Umbilical cord (tissue), 2 donors: Measurements from ENCODE around the gene SMAD6. TPM values are rescaled to one million over a fixed set of nuclear protein-coding genes. Genes with fewer than 3 reads are reported as not detected.

ENCODE experiments used
- DNase-seq: peaks from one replicate; pipeline ENCODE4 v3.0.0-alpha.2; 2015; ENCODE audit warnings: low spot score
- total RNA-seq: library from RNA; depleted of rRNA; stranded (reverse); fragments of >200 nt; gene quantifications from one replicate; pipeline ENCODE4 v1.2.3, GENCODE V29; 2014; ENCODE audit warnings: low replicate concordance; ENCODE audit not compliant: insufficient read depth

The SMAD6 gene
- total RNA-seq, 1 donor from 2014 or later = 45.5 TPM

DNA sequence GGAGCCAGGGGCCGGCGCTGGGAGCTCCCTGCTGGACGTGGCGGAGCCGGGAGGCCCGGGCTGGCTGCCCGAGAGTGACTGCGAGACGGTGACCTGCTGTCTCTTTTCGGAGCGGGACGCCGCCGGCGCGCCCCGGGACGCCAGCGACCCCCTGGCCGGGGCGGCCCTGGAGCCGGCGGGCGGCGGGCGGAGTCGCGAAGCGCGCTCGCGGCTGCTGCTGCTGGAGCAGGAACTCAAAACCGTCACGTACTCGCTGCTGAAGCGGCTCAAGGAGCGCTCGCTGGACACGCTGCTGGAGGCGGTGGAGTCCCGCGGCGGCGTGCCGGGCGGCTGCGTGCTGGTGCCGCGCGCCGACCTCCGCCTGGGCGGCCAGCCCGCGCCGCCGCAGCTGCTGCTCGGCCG is 1.5 kb downstream of the SMAD6 start:
- no peak for DNase-seq

DNA sequence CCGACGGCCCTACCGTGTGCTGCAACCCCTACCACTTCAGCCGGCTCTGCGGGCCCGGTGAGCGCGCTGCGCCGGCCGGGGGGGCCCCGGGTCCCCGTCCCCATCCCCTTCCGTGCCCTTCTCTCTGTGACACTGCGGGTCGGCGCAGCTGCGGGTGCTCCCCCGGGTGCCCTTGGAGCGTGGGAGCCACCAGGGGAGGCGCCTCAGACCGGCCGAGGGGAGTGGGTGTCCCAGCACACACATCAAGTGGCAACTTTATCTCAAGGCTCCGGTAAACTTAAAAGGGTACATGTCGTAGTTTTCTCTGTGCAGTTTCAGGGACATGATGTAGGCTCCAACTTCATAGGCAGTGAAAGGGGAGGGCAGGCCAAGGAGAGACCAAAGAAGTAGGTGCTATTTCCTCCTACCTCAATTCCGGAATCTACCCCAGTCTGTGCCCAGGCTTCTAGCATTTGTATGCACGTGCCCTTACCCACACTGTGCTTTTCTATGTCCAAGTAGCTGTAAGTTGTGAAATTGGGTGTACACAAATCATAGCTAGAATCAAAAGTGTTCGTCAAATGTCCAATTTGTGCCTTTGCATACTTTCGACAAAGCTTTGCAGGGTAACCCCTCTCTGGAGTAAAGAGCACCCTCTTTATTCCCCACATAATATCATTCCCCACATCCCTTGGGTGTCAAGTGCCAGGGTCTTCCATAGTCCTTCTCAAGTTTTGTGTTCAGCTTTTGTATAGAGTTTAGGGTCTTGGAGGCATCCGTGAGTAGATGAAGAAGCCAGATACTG is 2.2 kb downstream of the SMAD6 start:
- DNase-seq = no peak

DNA sequence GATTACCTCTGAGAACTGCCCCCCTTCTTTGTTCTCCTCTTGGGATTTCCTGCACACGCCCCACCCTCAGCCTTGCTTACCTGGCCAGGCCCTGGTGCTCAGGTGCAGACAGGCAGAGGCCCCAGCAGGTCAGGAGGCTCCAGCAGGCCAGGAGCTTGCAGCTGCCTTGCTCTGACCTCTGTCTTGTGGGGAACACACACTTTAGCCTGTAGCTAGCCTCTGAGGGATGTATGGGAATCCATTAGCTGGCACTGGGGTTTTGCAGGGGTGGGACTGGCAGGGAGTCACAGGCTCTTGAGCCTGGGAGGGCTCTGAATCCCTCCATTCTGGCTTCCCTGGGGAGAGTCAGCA is 2.7 kb downstream of the SMAD6 start:
- DNase-seq = no peak

DNA sequence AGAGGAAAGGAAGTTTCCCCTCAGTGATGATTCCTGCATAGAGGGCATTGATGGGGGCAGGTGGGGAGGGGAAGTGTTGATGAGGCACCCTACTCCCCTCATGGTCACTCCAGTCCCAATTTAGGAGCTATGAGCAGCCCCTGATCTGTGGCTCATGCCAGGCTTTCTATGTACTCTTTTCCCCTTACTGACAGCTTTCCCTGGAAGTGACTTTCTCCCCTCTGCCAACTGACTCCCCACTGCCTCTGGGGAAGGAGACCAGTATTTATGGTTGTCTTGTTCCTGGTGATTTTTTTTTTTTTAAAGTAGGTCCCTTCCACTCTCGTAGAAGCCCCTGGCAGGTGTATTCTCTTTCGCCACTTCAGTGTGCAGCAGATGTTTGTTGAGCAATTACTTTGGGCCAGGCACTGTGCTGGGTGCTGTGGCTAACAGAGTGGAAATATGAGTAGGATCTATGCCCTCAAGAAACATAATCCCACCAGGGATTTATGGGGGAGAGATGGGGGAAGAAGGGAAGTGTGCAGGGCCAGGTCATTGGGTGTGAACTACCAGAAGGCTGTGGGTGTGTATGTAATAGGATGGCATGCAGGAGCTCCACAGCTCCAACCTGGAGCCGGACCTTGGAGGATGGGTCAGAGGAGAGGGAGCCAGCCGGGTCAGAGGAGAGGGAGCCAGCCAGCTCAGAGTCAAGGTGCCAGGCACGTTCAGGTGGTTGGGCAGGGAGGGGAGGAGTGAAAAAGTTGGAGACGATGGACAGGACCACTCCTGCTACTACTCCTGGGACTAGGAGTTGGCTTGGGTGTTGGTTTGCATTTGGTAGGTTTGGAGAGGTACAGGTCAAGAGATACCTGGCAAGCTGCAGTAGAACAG is 3.5 kb downstream of the SMAD6 start:
- no peak for DNase-seq

DNA sequence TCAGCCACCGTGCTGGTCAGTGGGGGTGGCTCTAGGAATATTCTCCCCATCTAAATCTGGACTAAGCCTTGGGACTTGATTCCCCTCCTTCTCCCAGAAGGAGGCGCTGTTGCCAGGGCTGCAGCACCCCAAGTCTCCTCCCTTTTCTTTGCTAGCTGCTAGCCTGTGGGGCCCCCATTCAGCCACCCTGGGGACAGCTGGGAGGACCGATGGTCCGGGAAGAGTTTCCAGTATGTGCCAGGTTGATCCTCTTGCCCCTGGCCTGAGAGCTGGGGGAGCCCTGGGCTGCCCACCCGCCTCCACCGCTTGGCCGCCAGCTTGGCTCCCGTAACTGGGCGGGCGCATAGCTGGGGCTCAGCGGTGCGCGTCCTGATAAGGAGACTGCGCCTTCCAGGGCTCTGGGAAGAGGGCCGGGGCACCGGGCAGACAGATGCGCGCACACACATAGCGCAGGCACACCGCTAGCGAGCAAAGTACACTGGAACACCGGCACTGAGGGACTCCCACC is 4.2 kb downstream of the SMAD6 start:
- DNase-seq = peak; percentile 68

DNA sequence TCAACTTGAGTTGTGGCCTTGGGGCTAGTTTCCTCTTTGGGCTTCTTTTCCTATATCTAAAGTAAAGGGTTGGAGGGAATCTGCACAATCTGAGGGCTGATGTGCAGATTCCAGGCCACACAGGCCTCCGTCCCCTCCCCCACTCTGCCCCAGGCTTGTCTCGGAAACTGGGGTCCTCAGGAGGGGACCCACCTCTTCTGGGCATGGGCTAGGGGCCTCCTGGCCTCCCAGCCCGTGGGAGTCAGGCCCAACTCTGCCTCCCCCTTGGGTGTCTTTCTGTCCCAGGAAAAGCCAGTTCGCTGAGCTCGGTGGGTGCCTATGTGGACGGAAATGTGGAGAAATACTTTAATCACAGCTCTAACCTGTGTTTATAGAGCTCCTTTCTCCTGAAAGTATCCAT is 4.8 kb downstream of the SMAD6 start:
- no peak for DNase-seq

DNA sequence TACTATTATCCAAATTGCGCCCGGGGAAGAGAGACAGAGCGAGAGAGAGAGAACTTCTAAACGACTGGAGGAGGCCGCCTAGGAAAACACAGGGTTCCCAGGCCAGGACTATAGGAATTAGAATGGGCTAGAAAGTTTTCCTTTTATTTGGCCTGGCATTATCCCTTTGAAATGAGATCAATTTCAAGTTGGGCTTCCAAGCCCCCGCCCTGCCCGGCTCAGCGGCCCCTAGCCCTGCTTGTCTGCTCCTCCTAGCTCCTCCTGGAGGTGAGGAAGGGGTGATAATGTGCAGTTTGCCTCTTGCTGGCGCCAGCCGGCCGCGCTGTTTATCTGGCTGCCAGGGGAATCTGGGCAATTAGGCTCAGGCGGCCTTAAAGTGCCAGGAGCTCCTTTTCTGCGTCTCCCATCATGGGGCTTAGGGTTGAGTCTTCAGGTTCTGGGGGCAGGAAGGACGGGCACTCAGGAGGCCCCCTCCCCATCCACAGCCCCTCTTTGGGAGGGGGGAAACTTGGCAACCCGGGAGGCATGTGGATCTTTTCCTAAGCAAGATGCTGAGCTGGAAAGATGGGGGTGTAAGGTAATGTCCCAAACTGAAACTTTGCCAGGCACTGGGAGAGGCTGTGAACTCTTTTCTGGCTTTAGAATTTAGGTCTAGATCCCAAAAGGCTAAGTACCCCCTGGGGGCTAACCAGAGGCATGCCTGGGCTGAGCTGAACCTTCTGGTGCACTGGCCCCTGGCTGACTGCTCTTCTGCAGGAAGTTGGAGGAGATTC is 5.5 kb downstream of the SMAD6 start:
- peak; percentile 71 for DNase-seq

DNA sequence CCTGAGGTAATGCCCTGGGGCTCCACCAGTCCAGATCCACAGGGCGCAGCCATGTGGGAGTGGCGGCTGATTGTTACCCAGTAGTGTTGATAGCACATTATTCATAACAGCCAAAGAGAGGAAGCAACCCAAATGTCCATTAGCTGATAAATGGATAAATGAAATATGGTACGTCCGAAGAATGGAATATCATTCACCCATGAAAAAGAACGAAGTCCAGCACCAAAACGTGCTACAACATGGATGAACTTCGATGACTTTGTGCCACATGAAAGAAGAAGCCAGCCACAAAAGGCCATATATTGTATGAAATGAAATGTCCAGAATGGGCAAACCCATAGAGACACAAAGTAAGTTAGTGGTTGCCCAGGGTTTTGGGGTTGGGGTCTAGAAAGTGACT is 6.4 kb downstream of the SMAD6 start:
- DNase-seq = no peak

DNA sequence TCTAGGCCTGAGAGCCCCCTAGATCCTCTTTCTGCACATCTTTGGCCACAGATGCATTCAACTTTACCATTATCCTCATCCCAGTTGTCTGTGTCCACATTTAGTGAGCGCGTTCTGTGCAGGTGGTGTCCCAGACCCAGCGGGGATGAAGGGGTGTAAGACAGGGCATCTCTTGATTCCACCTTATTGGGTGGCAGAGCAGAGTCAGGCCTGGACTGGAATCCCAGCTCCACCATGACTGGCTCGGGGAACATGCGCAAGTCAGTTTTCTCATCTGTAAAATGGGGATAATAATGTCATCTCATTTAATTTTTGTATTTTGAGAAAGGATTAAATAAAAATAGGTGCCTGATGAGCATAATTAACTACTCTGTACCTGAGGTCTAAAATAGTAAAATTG is 7.8 kb downstream of the SMAD6 start:
- no peak for DNase-seq

DNA sequence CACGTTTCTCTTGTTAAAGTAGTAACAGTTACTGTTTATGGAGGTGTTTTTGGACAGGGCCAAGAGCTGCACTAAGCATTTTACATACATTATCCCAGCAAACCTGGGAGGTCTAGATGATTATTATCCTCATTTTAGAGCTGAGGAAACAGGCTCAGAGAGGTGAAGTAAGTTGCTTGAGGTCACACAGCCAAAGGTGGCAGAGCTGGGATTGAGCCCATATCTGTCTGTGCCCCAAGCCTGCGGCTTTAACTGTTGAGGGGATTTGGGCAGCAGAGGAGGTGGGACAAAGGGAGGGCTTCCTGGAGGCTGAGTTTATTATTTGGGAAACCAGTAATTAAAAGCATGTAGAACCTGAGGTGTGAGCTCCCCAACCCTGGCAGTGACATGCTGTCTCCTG is 9.2 kb downstream of the SMAD6 start:
- DNase-seq = no peak

DNA sequence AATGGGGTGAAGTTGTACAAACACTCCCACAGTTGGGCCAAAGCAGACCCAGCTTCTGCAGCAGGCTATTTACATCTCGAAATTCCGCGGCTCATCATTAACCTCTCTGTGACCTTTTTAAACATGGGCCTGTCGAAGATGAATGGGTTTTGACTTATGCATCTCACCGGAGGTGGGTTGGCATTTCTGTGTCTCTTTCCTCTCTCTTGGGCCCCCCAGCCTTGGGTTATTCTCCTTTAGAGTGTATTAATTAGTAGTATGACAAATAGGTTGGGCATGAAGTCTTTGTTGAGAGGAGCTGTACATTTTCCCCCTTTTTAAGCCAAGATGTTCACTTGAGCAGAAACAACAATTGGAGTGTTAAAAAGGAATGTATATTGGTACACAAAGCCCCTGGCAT is 9.8 kb downstream of the SMAD6 start:
- no peak for DNase-seq

DNA sequence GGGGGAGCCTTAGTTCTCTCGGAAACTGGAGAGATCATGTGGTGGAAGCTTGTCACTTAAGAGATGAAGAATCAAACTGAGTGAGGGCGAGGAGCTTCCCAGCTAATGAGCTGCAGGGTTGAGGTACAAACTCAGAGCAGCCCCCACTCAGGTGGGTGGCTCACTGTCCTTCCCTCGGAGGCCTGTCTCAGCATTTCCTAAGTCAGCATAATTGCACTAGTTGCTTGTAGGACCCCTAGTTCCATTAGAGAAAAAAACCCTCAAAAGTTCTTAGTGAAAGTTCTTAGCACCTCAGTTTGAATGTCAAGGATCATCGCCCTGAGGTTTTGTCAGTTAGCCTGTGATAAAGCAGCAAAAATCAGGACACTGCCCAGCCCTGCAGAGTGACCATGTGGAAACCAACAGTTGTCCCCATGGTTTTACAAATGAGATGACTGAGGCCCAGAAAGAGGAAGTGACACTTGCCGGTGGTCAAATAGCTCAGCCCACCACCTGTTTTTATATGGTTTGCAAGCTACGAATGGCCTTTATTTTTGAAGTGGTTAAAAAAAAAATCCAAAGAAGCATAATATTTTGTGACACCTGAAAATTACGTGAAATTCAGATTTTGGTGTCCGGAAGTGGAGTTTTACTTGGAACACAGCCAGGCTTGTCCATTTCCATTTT is 11.9 kb downstream of the SMAD6 start:
- DNase-seq = no peak

DNA sequence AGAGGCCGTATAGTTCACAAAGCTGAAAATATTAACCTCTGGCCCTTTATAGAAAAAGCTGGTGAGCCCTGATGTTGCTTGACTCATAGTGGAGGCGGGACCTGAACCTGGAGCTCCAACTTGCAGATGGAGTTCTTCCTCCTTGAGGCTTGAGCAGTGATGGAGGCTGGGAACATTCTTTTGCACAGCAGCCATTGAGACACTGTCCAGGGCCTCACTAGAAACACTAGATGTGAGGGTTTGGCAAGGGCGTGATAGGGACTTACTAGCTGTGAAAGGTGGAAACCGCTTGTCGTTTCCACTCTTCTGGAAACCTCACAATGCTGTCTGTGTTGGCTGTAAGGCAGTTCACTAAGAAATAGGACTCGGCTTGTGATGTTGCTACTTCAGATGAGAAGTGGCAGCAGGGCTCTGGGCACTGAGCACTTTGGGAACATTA is 12.5 kb downstream of the SMAD6 start:
- peak; percentile 83 for DNase-seq

DNA sequence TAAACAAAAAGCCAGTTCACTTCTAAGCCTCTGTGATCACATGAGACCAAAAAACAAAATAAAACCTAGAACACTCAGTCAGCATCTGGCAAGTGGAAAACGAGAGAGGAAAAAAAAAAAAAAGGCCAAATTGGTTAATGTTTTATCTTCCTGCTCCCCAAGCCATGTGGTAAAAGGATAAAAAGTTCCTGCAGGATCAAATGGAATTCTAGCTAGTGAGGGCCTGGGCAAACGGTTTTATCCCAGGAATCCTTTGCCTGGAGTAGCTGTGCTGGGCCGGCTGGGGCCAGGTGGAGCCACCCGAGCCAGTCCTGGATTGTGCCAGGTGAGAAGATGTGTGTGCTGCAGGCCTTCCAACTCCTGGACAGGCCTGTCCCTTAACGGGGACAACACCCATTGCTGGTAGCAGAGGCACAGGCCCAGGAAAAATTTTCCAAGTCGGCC is 13.2 kb downstream of the SMAD6 start:
- peak; percentile 59 for DNase-seq

DNA sequence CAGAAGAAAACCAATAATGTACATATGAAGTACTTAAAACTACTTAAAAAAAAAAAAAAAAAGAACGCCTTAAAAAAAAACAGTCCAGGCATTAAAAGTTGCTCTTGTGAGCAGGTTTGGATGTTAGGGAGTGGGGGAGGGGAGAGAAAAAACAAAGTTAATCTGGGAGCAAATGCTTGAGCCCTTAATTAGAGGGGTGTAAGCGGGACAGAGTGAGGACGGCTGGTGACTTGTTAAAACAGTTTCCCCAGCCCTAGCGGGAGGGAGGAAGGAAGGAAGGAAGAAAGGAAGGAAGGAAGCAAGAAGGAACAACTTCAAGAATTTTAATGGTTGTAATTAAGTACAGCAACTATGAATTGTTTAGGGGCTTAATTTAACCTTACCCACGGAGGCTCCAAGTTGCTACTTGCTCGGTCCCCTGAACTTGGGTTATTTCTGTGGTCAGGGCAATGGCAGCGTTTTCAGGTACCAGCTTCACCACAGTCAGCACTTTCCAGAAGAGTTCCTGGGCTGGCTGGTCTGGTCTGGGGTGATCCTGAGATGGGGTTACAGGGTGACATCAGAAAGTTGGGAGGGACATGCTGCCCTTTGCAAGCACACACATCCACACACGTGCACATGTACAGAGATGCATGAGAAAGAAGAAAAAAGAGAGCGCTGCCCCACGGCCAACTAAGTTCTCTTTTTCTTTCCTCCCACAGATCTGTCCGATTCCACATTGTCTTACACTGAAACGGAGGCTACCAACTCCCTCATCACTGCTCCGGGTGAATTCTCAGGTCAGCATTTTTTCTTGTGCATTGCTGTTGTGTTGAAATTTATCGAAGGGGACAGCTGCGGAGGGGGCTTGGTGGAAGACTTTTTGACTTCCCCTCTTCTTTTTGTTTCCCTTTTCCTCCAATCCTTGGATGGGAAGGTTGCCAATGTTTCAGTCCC is 14.0 kb downstream of the SMAD6 start:
- no peak for DNase-seq

DNA sequence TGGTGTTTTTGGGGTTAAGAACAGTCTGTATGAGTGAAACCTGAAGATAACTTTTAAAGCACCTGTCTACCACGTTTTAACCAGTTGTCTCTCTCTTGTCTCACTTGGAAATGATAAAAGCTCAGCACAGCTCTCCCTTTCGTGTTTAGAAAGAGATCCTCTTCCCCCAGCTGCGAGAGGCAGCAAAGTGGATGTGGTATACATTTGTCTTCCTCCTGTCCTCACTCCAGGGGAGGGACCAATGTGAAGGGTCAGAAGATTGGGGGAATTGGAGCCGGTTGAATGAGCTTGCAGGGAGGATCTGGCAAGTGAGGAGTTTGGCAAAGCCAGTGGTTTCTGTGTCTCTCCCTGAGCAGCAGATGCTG is 14.6 kb downstream of the SMAD6 start:
- no peak for DNase-seq

DNA sequence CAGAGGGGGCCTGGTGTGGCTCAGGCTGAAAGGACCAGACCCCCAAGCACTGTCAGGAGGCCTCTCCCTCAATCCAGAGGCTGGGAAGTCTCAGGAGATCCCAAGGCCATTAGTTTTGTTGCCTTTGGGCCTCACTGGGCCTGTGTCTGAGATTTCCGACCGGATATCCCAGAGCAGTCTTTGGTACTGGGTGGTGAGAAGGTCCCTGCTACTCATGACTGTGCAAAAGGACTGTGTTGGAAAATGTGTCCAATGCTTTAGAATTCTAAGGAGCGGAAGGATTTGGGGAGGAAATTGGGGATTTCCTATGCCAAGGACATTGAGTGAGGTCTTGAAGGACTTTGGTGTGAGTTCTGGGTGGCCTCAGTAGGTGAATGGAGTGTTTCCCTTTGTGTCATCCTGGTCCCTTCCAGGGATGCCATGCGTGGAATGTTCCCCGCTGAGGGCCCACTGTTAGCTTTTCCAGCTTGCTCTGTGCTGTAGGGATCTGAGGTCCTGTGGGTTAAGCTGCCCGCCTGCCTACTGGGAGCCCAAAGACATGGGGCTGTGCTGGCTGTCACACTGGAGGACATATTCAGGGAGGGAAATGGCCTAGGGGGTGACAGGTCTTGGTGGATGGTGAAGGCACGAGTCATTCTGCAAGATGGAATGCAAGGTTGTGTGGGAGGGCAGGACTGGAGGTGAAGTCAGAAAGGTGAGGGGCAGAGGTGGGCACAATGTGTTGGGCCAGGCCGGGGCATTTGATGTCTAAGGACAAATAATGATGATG is 16.4 kb downstream of the SMAD6 start:
- DNase-seq = no peak

DNA sequence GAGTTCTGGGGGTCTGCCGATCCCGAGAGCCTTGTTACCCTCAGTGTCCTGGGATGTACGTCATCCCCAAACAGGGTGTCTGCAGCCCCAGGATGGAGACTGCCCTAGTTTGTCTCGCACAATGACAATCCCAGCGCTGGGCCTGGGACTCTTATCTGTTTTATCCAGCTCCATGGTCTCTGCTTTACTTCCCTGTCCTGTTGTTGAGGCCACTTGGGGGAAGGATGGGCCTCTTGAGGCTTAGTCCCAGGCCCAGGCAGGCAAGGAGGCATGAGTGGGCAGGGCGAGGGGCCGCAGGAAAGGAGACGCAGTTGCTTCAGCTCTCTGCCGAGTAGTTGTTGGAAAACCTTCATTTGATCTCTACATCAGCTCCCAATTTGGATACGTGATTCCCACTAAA is 17.4 kb downstream of the SMAD6 start:
- peak; percentile 88 for DNase-seq

DNA sequence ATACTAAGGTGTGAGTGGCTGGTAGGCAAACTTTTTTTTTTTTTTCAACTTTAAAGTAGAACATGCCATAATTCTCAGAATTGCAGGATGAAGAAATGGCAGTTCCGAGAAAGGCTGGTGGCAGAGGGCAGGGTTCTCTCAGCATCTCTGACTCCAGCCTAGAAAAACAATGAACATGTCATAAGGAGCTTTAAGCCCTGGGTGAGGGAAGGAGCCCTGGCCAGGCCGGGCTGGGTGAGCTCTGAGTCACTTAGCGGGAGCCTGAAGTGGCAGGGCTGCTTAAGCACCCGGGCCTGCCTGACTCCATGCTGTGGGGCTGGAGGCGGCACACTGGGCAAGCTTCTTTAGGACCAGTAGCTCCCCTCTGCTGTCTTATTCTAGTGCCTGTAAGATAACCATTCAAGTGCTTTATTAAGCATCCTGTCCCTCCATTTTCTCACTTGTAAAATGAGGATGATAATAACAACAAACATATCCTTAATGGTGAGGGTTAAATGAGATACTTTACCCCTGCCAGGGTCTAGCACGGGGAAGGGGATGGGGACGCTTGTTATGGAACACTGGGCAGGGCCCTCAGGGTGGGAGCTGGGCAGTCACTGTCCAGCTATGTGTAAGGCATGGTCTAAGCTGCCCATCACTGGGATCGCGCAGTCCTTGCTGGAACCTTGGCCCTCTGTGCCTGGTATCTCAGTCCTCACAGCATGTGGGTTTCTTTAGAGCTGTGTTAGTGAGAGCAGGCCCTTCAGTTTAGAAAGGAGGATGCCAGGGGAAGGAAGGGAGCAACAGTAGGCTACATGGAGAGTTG is 18.4 kb downstream of the SMAD6 start:
- DNase-seq = peak; percentile 52
